Activated CD8-positive, alpha-beta memory T cell treated with anti-CD3 and anti-CD28 coated beads for 36 hours (primary cell): Measurements from ENCODE around the gene GFOD1. TPM values are rescaled to one million over a fixed set of nuclear protein-coding genes. Genes with fewer than 3 reads are reported as not detected.
"Not testable (repeated sequence)": the region's sequence is repeated elsewhere in the genome, so short reads cannot be mapped to it uniquely, and the experiment has no call there.

ENCODE experiments used
- CTCF ChIA-PET: fragments of 350-600 bp; sonication (Branson Sonifier 250); formaldehyde crosslinking; loops from one replicate; lab custom pipeline; 2021; ENCODE audit warnings: antibody characterized with exemption; lab: Charles Lee
- POLR2A ChIA-PET: fragments of 350-600 bp; sonication (Branson Sonifier 250); formaldehyde crosslinking; loops from one replicate; lab custom pipeline; 2021; ENCODE audit warnings: antibody characterized with exemption; lab: Charles Lee
- total RNA-seq, 2 experiments: library from RNA; stranded (reverse); gene quantifications; one replicate each; pipeline ENCODE4 v1.2.3, GENCODE V29; 2021

GFOD1 gene
- total RNA-seq, 2 experiments from 2014 or later = 11.5 to 12.7 TPM

GRCh38 chr6:13454286-13455221, 32.8 kb downstream of the GFOD1 start:
- ChIA-PET POLR2A (interaction anchor here (0.6 to 2.3 kb wide), 10 partner anchors 11 to 160 kb away, joined by 3 to 13 read pairs (median 4); partner anchors contain the start of genes NOL7, SIRT5 and TBC1D7), CTCF (interaction anchor here (0.9 to 1.5 kb wide), 4 partner anchors 22 to 161 kb away, joined by 3 to 9 read pairs (median 7); partner anchors contain the start of genes GFOD1 and NOL7)

DNA sequence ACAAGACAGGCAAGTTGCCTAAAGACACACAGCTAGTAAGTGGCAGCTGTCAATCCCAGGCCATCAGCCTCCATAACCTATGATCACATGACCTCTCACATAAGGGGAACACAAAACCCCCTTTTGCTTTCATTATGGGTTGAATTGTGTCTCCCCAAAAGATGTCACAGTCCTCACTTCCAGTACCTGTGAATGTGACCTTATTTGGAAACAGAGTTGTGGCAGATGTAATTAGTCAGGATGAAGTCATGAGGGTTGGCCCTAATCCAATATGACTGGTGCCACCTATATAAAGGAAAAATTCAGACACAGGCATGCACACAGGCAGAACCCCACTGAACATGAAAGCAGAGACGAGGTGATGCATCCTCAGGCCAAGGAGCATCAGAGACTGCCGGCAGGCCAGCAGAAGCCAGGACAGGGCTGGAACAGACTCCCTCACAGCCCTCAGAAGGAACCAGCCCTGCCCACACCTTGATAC, 33.6 kb downstream of the GFOD1 start:
- ChIA-PET CTCF (interaction anchor here (0.8 to 1.5 kb wide), 6 partner anchors 21 to 161 kb away, joined by 3 to 9 read pairs (median 4); partner anchors contain the start of genes GFOD1 and NOL7), POLR2A (interaction anchor here (0.8 to 2.3 kb wide), 9 partner anchors 12 to 161 kb away, joined by 3 to 13 read pairs (median 4); partner anchors contain the start of genes NOL7, SIRT5 and TBC1D7)

- ChIA-PET POLR2A (interaction anchor here (2.3 kb wide), 1 partner anchor 25 kb away, joined by 13 read pairs; no protein-coding TSS in a partner anchor), CTCF (interaction anchor here (0.8 to 1.0 kb wide), 2 partner anchors 27 to 29 kb away, joined by 3 read pairs; no protein-coding TSS in a partner anchor)
Measured at GRCh38 chr6:13453153-13453552, 34.2 kb downstream of the GFOD1 start.

DNA sequence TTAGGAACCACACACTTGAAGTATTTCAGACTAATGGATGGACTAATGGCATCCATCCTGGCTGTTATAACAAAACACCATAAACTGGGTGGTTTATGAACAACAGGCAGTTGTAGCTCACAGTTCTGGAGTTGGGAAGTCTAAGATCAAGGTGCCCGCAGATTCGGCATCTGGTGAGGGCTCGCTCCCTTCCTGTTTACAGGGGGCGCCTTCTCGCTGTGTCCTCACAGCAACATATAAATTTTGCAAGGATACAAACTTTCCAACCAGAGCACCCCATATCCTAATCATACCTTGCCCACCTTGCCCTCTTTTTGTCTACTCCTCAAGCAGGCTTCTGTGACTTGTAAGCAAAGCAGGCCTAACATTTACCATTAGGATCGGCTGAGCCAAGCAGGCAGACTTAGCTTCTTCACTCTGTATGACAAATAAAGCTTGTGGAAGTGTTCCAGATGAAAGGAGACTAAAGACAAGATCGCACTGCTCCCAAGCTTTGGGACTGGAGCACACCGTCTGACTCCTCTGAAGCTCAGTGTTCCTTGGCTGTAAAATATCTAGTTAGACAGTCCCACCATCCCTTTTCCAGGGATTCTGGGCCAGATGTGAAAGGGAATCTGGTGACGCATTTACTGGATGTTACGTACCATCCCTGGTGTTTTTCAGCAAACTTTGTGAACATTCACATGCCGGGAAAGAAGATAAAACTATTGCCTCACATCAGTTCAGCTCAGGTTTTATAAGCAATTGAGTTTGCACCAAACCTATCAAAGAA, 34.9 kb downstream of the GFOD1 start:
- CTCF ChIA-PET = interaction anchor here (1.0 kb wide), 1 partner anchor 26 kb away, joined by 3 read pairs; no protein-coding TSS in a partner anchor
- POLR2A ChIA-PET = interaction anchor here (2.3 kb wide), 1 partner anchor 24 kb away, joined by 13 read pairs; no protein-coding TSS in a partner anchor

GRCh38 chr6:13451181-13451895, 36.1 kb downstream of the GFOD1 start:
- POLR2A ChIA-PET = no interaction called here
- CTCF ChIA-PET = no interaction called here

DNA sequence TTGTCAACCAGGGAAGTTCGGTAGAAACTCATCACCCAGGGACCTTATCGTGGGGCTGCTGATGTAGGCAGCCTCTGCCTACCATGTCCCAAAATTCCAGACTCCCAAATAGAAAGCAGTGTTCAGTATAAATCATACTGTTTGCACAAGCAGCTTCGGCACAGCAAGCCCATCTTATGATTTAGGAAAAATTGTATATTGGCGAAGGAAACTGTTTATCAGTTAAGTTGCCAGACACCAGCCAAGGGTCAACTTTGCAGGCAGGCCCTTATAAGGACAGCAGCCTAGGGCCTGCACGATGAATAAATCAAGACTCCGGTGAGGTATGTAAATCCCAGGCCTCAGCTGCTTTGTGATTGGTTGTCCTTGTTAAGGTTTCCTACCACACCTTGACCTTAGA, 36.8 kb downstream of the GFOD1 start:
- ChIA-PET POLR2A (no interaction called here), CTCF (no interaction called here)

GRCh38 chr6:13447949-13448724, 39.3 kb downstream of the GFOD1 start:
- CTCF ChIA-PET = no interaction called here
- POLR2A ChIA-PET = no interaction called here

- ChIA-PET POLR2A (no interaction called here), CTCF (no interaction called here)
Measured at GRCh38 chr6:13446381-13446780, 41.0 kb downstream of the GFOD1 start.

DNA sequence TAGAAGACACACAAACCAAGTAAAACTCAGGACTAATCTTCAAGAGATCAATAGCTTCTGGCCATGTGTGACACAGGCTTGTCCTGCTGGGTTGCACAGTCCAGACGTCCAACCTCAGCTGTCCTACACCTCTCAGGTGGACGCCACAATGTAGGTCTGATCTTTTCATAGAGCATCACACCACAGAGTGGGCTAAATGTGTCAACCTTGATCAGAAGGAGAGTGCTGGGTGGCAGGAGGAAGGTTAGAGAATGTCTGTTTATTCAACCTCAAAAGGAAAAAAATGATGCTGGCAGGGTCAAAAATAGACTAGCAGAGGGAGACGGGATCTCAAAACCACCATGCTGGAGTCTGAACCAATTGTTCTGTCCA, 41.7 kb downstream of the GFOD1 start:
- ChIA-PET POLR2A (no interaction called here), CTCF (no interaction called here)

DNA sequence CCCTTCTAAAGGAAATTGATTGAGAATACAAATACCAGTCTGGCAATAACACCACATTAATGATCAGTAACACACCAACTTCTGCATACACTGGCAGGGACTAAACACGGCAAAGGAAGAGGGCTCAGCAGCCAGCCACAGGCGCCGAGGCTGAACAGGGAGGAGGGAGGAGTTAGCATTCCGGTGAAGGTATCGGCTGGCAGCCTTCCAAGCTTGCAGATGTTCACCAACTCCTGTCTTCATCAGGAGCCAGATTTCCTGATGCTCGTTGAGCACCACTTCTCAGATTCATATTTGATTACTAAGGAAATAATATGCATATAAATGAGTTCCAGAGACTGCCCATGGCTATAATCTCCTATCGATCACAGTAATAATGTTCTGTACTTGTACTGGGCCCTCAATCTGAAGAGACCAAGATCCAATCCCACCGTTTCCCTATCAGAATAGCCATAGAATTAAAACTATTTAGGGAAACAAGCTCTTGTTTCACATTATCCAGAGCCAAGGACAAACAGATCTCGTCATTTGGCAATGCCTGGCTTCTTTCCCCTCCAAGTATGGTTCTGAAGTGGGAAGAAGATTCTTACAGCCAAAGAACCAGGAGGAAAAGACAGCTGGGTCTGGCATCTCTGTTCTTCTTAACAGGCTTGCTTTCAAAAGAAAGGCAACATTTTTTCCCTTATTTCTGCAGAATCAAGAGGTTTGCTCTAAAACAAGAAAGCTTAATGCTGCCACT, 42.2 kb downstream of the GFOD1 start:
- ChIA-PET CTCF (no interaction called here), POLR2A (no interaction called here)

GRCh38 chr6:13444604-13445003, 42.8 kb downstream of the GFOD1 start:
- CTCF ChIA-PET = no interaction called here
- POLR2A ChIA-PET = interaction anchor here (0.6 kb wide), 1 partner anchor 271 kb away, joined by 8 read pairs; no protein-coding TSS in a partner anchor

GRCh38 chr6:13443978-13444377, 43.4 kb downstream of the GFOD1 start:
- CTCF ChIA-PET = not testable (repeated sequence)
- POLR2A ChIA-PET = interaction anchor here (0.6 to 0.7 kb wide), 3 partner anchors 11 to 271 kb away, joined by 3 to 8 read pairs (median 4); no protein-coding TSS in a partner anchor

DNA sequence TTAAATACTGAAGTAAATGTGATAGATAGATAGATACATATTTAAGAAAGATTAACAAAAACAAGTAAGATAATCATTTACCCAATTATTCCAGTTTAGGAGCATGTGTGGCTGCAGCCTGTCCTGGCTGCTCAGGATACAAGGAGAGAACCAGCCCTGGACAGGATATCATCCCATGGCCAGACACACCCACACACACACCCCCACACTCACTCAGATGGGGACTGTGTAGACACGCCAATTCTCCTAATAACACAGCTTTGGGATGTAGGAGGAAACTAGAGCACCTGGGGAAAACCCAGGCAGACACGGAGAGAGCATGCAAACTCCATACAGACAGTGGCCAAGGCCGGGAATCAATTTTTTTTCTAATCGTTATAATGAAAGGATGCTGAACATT, 45.6 kb downstream of the GFOD1 start:
- POLR2A ChIA-PET = no interaction called here
- CTCF ChIA-PET = no interaction called here

DNA sequence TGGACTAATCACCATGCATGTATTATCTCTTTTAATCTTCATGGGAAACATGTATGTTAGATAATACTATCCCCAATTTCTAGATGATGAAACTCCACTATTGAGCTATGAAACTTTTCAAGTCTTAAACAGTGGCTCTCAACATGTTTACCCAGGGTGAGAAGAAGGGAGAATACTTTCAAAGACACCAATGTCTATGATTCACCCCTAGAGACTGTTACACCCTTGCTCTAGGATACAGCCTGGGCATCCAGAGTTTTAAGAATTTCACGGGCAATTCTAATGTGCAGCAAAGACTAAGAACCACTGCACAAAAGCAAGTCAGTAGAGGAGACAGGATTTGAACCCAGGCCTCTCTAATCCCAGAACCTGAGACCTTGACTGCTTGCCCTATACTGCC, 47.8 kb downstream of the GFOD1 start:
- ChIA-PET POLR2A (no interaction called here), CTCF (interaction anchor here (0.6 kb wide), 1 partner anchor 77 kb away, joined by 3 read pairs; no protein-coding TSS in a partner anchor)

GRCh38 chr6:13438126-13438525, 49.3 kb downstream of the GFOD1 start:
- CTCF ChIA-PET = no interaction called here
- POLR2A ChIA-PET = no interaction called here

GRCh38 chr6:13437218-13437996, 50.0 kb downstream of the GFOD1 start:
- CTCF ChIA-PET = no interaction called here
- POLR2A ChIA-PET = no interaction called here
